H9 (cell line): ENCODE data around the gene RRAD. TPM values are rescaled to one million over a fixed set of nuclear protein-coding genes. Genes with fewer than 3 reads are reported as not detected.

ENCODE experiments used
- DNase-seq: peaks from one replicate; pipeline ENCODE4 v3.0.0-alpha.2; 2017
- H2AFZ ChIP-seq: one replicate; pipeline ENCODE4 v1.6.1; 2013; ENCODE audit warnings: mild to moderate bottlenecking, low read length, control low read depth, moderate library complexity
- H2AK5ac ChIP-seq: 2 replicates; pipeline ENCODE4 v1.6.1; 2013; ENCODE audit warnings: low read length, control low read depth, mixed read lengths; ENCODE audit not compliant: insufficient read length
- H2BK120ac ChIP-seq: one replicate; pipeline ENCODE4 v1.6.1; 2013; ENCODE audit warnings: low read depth, mild to moderate bottlenecking, low read length, control low read depth, inconsistent platforms; ENCODE audit not compliant: poor library complexity, severe bottlenecking
- H2BK12ac ChIP-seq: 2 replicates; pipeline ENCODE4 v1.6.1; 2013; ENCODE audit warnings: low read length, control low read depth, mixed read lengths, low read depth; ENCODE audit not compliant: insufficient read length
- H2BK15ac ChIP-seq: 2 replicates; pipeline ENCODE4 v1.6.1; 2013; ENCODE audit warnings: low read depth, low read length, control low read depth
- H2BK20ac ChIP-seq: one replicate; pipeline ENCODE4 v1.6.1; 2013; ENCODE audit warnings: low read depth, mild to moderate bottlenecking, low read length, control low read depth, inconsistent platforms; ENCODE audit not compliant: poor library complexity, severe bottlenecking
- H2BK5ac ChIP-seq: 2 replicates; pipeline ENCODE4 v1.6.1; 2013; ENCODE audit warnings: low read length, control low read depth, mixed read lengths; ENCODE audit not compliant: insufficient read length
- H3K14ac ChIP-seq: 2 replicates; pipeline ENCODE4 v1.6.1; 2013; ENCODE audit warnings: low read length, control low read depth; ENCODE audit not compliant: insufficient read depth
- H3K18ac ChIP-seq: 2 replicates; pipeline ENCODE4 v1.6.1; 2013; ENCODE audit warnings: low read depth, mild to moderate bottlenecking, mixed read lengths, low read length, control low read depth; ENCODE audit not compliant: insufficient read length
- H3K23ac ChIP-seq: 2 replicates; pipeline ENCODE4 v1.6.1; 2013; ENCODE audit warnings: low read length, control low read depth, mixed read lengths, low read depth; ENCODE audit not compliant: insufficient read length
- H3K23me2 ChIP-seq: 2 replicates; pipeline ENCODE4 v1.6.1; 2013; ENCODE audit warnings: low read depth, mild to moderate bottlenecking, mixed read lengths, low read length, control low read depth; ENCODE audit not compliant: insufficient read length, poor library complexity, severe bottlenecking
- H3K27ac ChIP-seq: 2 replicates; pipeline ENCODE4 v1.5.1; 2013; ENCODE audit warnings: low read length, control low read depth, mixed read lengths, low read depth; ENCODE audit not compliant: insufficient read length
- H3K27me3 ChIP-seq: 2 replicates; pipeline ENCODE4 v1.6.1; 2013; ENCODE audit warnings: low read length, control low read depth, inconsistent platforms; ENCODE audit not compliant: insufficient read depth
- H3K4ac ChIP-seq: 2 replicates; pipeline ENCODE4 v1.6.1; 2013; ENCODE audit warnings: low read depth, mild to moderate bottlenecking, control low read depth, inconsistent platforms, low read length, moderate library complexity
- H3K4me1 ChIP-seq: 2 replicates; pipeline ENCODE4 v1.6.1; 2013; ENCODE audit warnings: low read length, control low read depth, inconsistent platforms; ENCODE audit not compliant: insufficient read depth
- H3K4me2 ChIP-seq: 2 replicates; pipeline ENCODE4 v1.6.1; 2013; ENCODE audit warnings: low read length, control low read depth, mixed read lengths; ENCODE audit not compliant: insufficient read length, insufficient read depth
- H3K56ac ChIP-seq: 2 replicates; pipeline ENCODE4 v1.6.1; 2013; ENCODE audit warnings: low read depth, mild to moderate bottlenecking, mixed read lengths, low read length, control low read depth; ENCODE audit not compliant: insufficient read length
- H3K79me1 ChIP-seq: 2 replicates; pipeline ENCODE4 v1.6.1; 2013; ENCODE audit warnings: low read depth, mild to moderate bottlenecking, moderate library complexity, low read length, control low read depth, inconsistent platforms; ENCODE audit not compliant: insufficient read depth, poor library complexity, severe bottlenecking
- H3K79me2 ChIP-seq: 2 replicates; pipeline ENCODE4 v1.6.1; 2013; ENCODE audit warnings: low read length, control low read depth, inconsistent platforms; ENCODE audit not compliant: insufficient read depth
- H3K9ac ChIP-seq: 2 replicates; pipeline ENCODE4 v1.6.1; 2013; ENCODE audit warnings: low read length, control low read depth, mixed read lengths; ENCODE audit not compliant: insufficient read length; ENCODE audit errors: extremely low read depth
- H3K9me3 ChIP-seq: one replicate; pipeline ENCODE4 v1.6.1; 2013; ENCODE audit warnings: low read depth, low read length, inconsistent platforms; ENCODE audit not compliant: control insufficient read depth
- H3T11ph ChIP-seq: one replicate; pipeline ENCODE4 v1.6.1; 2013; ENCODE audit warnings: mild to moderate bottlenecking, low read length, control low read depth, inconsistent platforms
- H4K20me1 ChIP-seq: one replicate; pipeline ENCODE4 v1.6.1; 2013; ENCODE audit not compliant: control insufficient read depth, insufficient read length, insufficient read depth
- H4K5ac ChIP-seq: 2 replicates; pipeline ENCODE4 v1.6.1; 2013; ENCODE audit warnings: low read depth, mild to moderate bottlenecking, mixed read lengths, low read length, control low read depth; ENCODE audit not compliant: insufficient read length
- H4K8ac ChIP-seq: replicated peaks from 2 replicates; pipeline ENCODE4 v1.6.1; 2013; ENCODE audit warnings: low read length, control low read depth, mixed read lengths, low read depth; ENCODE audit not compliant: insufficient read length
- H4K91ac ChIP-seq: 2 replicates; pipeline ENCODE4 v1.6.1; 2013; ENCODE audit warnings: low read depth, mild to moderate bottlenecking, moderate library complexity, mixed read lengths, low read length, control low read depth; ENCODE audit not compliant: insufficient read length
- H3K27ac Mint-ChIP-seq, 3 experiments: 2 replicates in 2 of 3; 3 replicates in 1 of 3; pipeline ENCODE4 v1.8.0; 2020 to 2021; ENCODE audit warnings: mixed read lengths in 3 of 3, mild to moderate bottlenecking in 1 of 3, moderate library complexity in 1 of 3
- H3K27me3 Mint-ChIP-seq: 2 replicates; pipeline ENCODE4 v1.8.0; 2021; ENCODE audit warnings: low read depth, mild to moderate bottlenecking, moderate library complexity, mixed read lengths
- H3K36me3 Mint-ChIP-seq, 3 experiments: 2 replicates in 2 of 3; 3 replicates in 1 of 3; pipeline ENCODE4 v1.8.0; 2020 to 2021; ENCODE audit warnings: low read depth in 3 of 3, mixed read lengths in 3 of 3; ENCODE audit not compliant: insufficient read depth in 1 of 3
- H3K4me1 Mint-ChIP-seq, 2 experiments: 2 replicates each; pipeline ENCODE4 v1.8.0; 2020; ENCODE audit warnings: mixed read lengths in 2 of 2
- H3K4me3 Mint-ChIP-seq, 2 experiments: 2 replicates in 1 of 2; 3 replicates in 1 of 2; pipeline ENCODE4 v1.8.0; 2020 to 2021; ENCODE audit warnings: mild to moderate bottlenecking in 2 of 2, mixed read lengths in 2 of 2, moderate library complexity in 1 of 2
- H3K9me3 Mint-ChIP-seq, 2 experiments: 2 replicates in 1 of 2; 3 replicates in 1 of 2; pipeline ENCODE4 v1.8.0; 2020; ENCODE audit warnings: mild to moderate bottlenecking in 2 of 2, mixed read lengths in 2 of 2, moderate library complexity in 1 of 2
- CTCF ChIP-seq: fragments of 200-600 bp; sonication (generic); conservative IDR thresholded peaks from 3 replicates; pipeline ENCODE4 v1.8.0; 2021; ENCODE audit warnings: antibody characterized with exemption, mild to moderate bottlenecking
- WGBS: extraction: QIAGEN DNeasy Blood & Tissue Kit; methylation state at CpG from one replicate; pipeline ENCODE4 v1.1.7; 2013; ENCODE audit warnings: missing lambda C conversion rate, low lambda C conversion rate, mixed read lengths; ENCODE audit not compliant: insufficient read length; ENCODE audit errors: extremely low coverage; 5-methylcytosine and 5-hydroxymethylcytosine counted together
- total RNA-seq: library from RNA; stranded (reverse); gene quantifications from 2 replicates; pipeline ENCODE4 v1.2.1, GENCODE V29; 2021

The RRAD gene
- total RNA-seq, 1 experiment from 2014 or later, result 0.72 TPM

- H3K27ac Mint-ChIP-seq, result no peak overlapping the region
- Histone ChIP-seq H3K23ac (no peak overlapping the region), H2BK12ac (no peak overlapping the region), H3K79me2 (no peaks in the 10 kb centered on the region), H2AK5ac (no peak overlapping the region), H2BK20ac (no peak overlapping the region), H3K56ac (no peak overlapping the region), H4K8ac (no peak overlapping the region), H3K23me2 (no peaks in the 10 kb centered on the region), H4K91ac (no peak overlapping the region), H3K14ac (no peak overlapping the region), H3T11ph (no peak overlapping the region), H2BK15ac (no peak overlapping the region), H3K4me2 (no peak overlapping the region), H2AFZ (no peak overlapping the region), H3K4ac (no peak overlapping the region), H4K20me1 (no peaks in the 10 kb centered on the region), H3K18ac (no peak overlapping the region), H2BK5ac (no peak overlapping the region), H2BK120ac (no peak overlapping the region), H4K5ac (no peak overlapping the region), H3K4me1 (no peaks in the 10 kb centered on the region), H3K79me1 (no peaks in the 10 kb centered on the region), H3K9ac (no peak overlapping the region), H3K9me3 (no peaks in the 10 kb centered on the region), H3K27ac (no peak overlapping the region), H3K27me3 (no peaks in the 10 kb centered on the region)
- no peaks in the 10 kb centered on the region for H3K9me3 Mint-ChIP-seq
- no peak overlapping the region for H3K4me3 Mint-ChIP-seq
- H3K36me3 Mint-ChIP-seq, result no peaks in the 10 kb centered on the region
- H3K4me1 Mint-ChIP-seq, result peaks cover 8 to 18% of the 10 kb centered on the region in 2 experiments; a peak in 3 of 4 replicates
- TF ChIP-seq CTCF, result no peak
- DNase-seq, result no peak
- no CpG with 5 or more reads among the region's 11 CpGs for WGBS
- H3K27me3 Mint-ChIP-seq, result peaks cover 20% of the 10 kb centered on the region
Measured at GRCh38 chr16:66903544-66904427, 21.5 kb downstream of the RRAD start.
